K562 (cell line): Measurements from ENCODE around the gene ZNF791. TPM values are rescaled to one million over a fixed set of nuclear protein-coding genes. Genes with fewer than 3 reads are reported as not detected.

Experiments
- GATA2 ChIP-seq: sonication (generic); formaldehyde crosslinking; IDR thresholded peaks from 2 replicates; pipeline ENCODE4 v1.4.0; 2020; ENCODE audit warnings: mild to moderate bottlenecking, missing genetic modification reagents
- MCM2 ChIP-seq: fragments of 450-650 bp; IDR thresholded peaks from 2 replicates; pipeline ENCODE4 v1.6.1; 2017; ENCODE audit warnings: low read depth, mild to moderate bottlenecking
- POU5F1 ChIP-seq: fragments of 150-350 bp; IDR thresholded peaks from 2 replicates; pipeline ENCODE4 v1.6.1; 2014; ENCODE audit warnings: borderline replicate concordance, low read length, low read depth, mild to moderate bottlenecking; ENCODE audit not compliant: partially characterized antibody
- RAD51 ChIP-seq: fragments of 450-650 bp; IDR thresholded peaks from 2 replicates; pipeline ENCODE4 v1.7.1; 2016; ENCODE audit warnings: low read depth, mild to moderate bottlenecking, borderline replicate concordance
- RUNX1 ChIP-seq: sonication (generic); IDR thresholded peaks from 2 replicates; pipeline ENCODE4 v1.6.1; 2016; ENCODE audit warnings: antibody characterized with exemption, low read depth
- SMARCA5 ChIP-seq: fragments of 450-650 bp; IDR thresholded peaks from 2 replicates; pipeline ENCODE4 v1.6.1; 2016
- TAF7 ChIP-seq: fragments of 450-650 bp; IDR thresholded peaks from 2 replicates; pipeline ENCODE4 v1.6.1; 2016; ENCODE audit warnings: missing genetic modification characterization, missing compliant biosample characterization
- YY1 ChIP-seq, 3 experiments: IDR thresholded peaks; 2 replicates each; pipeline ENCODE4 v1.6.1; 2011; ENCODE audit warnings: low read length in 2 of 3, mild to moderate bottlenecking in 2 of 3, moderate library complexity in 2 of 3, borderline replicate concordance in 1 of 3, control low read depth in 1 of 3, low read depth in 1 of 3; ENCODE audit not compliant: insufficient read depth in 3 of 3, insufficient replicate concordance in 2 of 3, control insufficient read depth in 1 of 3, insufficient read length in 1 of 3; ENCODE audit errors: extremely low read depth in 1 of 3
- ZNF583 ChIP-seq: fragments of 250-450 bp; sonication (Bioruptor Pico); IDR thresholded peaks from 2 replicates; pipeline ENCODE4 v1.4.0; 2020
- ZNF696 ChIP-seq: fragments of 250-450 bp; sonication (Bioruptor Pico); conservative IDR thresholded peaks from 2 replicates; pipeline ENCODE4 v1.4.0; 2020; ENCODE audit warnings: mild to moderate bottlenecking, moderate library complexity
- ZNF764 ChIP-seq: fragments of 250-450 bp; sonication (Bioruptor Pico); IDR thresholded peaks from 2 replicates; pipeline ENCODE4 v1.4.0; 2020; ENCODE audit warnings: low read depth, mild to moderate bottlenecking, moderate library complexity
- polyA plus RNA-seq, 8 experiments: library from polyadenylated mRNA; depleted of rRNA in 4 of 8; stranded (reverse) in 5 of 8; unstranded in 3 of 8; fragments of >200 nt; fragmentation: Nextera tagmentation in 2 of 8; fragmentation: Illumina TruSeq in 1 of 8; extraction: Ambion mirVana in 2 of 8; extraction: Trizol in 1 of 8; gene quantifications; 2 replicates each; pipeline versions ENCODE4 v1.2.1 to v1.2.3, GENCODE V29; 2011 to 2014; ENCODE audit warnings: inconsistent platforms in 1 of 8, missing spikeins in 1 of 8
- total RNA-seq, 7 experiments: library from RNA; depleted of rRNA in 6 of 7; stranded (reverse); fragments of >200 nt in 6 of 7; fragmentation: Illumina TruSeq in 2 of 7; extraction: Trizol in 2 of 7; gene quantifications; 2 replicates each; pipeline versions ENCODE4 v1.2.1 to v1.2.3, GENCODE V29; 2011 to 2021; ENCODE audit warnings: low replicate concordance in 1 of 7
- TF ChIP-seq, protein P1 (sequence below): fragments of 250-450 bp; sonication (Bioruptor Pico); IDR thresholded peaks from 2 replicates; pipeline ENCODE4 v1.5.0; 2021; ENCODE audit warnings: mild to moderate bottlenecking, moderate library complexity
- TF ChIP-seq, protein P2 (sequence below): fragments of 250-450 bp; sonication (Bioruptor Pico); IDR thresholded peaks from 2 replicates; pipeline ENCODE4 v1.9.0; 2021; ENCODE audit warnings: mild to moderate bottlenecking, inconsistent platforms
- TF ChIP-seq, protein P3 (sequence below): fragments of 450-650 bp; IDR thresholded peaks from 2 replicates; pipeline ENCODE4 v1.6.1; 2017; ENCODE audit warnings: antibody characterized with exemption
- TF ChIP-seq, protein P4 (sequence below), 2 experiments: fragments of 450-650 bp; IDR thresholded peaks; 2 replicates each; pipeline ENCODE4 v1.6.1; 2016

The ZNF791 gene
- total and polyA plus RNA-seq, 9 of the 15 experiments (the other 6 are each of a cell fraction or from before 2014, with no cell fraction given), result 7.8 to 22.7 (median 13.1) TPM

DNA sequence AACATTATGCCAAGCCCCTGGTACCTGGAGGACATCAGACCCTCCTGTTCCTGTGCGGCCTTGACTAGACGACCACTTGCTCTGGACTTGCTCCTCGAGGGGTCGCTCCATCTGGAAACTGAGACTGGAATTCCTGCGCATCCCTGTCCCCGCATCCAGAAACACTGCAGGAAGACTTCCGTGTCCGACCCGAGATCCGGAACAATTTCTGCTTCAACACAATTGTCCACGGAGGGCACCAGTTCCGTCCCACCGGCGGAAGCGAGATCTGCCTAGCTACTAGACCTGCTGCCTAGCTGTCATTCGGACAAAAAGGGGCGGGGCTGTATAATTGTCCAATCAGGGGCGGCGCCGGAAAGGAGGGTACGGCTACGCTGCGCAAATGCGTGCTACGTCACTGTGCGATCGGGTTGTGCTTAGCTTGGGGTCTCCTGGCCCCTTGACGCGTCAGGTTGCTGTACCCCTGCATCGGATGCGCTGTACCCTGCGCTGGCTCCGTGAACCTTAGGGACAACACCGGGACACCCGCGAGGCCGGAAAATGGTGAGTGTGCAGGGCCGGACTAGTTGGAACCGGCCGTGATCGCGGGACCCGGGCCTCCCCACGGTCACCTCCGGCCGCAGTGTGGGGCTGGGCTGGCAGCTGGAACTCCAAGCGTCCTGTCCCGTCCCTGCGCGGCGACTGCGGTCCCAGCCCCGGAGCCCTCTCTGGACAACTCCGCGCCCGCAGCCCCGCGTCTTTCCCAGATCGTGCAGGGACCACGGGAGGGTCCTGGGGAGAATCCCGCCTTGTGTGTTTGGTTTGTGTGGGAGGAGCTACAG, at the start of gene ZNF791, which contains the start of gene ZNF490 (continued):
- TF ChIP-seq, protein P1, sequence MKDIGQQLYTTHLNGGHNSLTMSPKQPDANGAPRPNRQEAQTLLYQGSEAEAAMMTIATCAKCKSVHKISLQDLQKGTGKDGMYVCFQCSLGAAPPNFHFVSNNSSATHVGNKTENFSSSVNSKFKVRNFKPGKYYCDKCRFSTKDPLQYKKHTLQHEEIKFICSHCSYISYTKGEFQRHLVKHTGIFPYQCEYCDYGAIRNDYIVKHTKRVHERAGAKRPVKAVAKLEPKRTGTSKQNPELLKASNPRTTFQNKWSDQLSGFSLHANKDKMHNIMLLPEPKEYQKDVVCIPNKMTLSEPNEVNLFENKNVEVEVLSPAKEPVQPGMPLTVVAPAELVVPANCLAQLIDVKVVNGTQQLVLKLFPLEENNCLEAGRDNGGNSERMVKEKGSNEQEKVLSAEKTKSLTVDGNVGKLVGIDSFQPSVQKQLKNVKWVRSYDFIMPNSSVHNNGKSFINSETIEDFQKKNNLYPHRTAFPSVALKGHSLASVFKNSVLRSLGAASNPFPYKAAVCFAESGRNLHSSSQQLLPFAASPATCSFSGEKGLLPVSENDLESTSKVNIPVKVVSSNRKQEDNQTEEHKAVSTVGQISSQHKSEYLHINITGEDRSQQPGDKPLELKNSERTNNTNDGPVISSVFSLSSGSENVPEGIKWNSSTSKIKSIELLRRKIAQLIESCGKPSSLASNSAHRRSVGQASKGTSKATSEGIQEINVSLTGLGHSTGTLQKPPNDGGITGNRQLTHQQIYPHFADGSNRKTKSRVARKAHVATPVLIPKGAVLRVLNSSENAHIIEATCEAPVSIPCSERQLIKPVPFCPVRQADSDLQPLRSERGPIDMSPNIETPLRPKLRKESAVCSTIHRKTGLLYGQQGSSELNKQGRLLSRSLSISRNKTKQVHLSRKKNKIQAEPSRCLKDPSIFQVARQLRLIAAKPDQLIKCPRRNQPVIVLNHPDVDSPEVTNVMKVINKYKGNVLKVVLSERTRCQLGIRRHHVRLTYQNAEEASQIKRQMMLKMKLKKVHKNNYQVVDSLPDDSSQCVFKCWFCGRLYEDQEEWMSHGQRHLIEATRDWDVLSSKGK (CRISPR knock-in tag), result no peak
- TF ChIP-seq YY1 (IDR thresholded peaks at IDR 0.05; ENCODE audit: borderline replicate concordance in 1 of 3, control insufficient read depth in 1 of 3, extremely low read depth in 1 of 3, insufficient read depth in 3 of 3, insufficient read length in 1 of 3, insufficient replicate concordance in 2 of 3, low read depth in 1 of 3, low read length in 2 of 3) (peak in 1 of 3 experiments; percentile 50), GATA2 (no peak), TAF7 (tag) (peak; percentile 94), ZNF696 (CRISPR knock-in tag) (no peak), MCM2 (no peak), ZNF764 (CRISPR knock-in tag) (no peak), SMARCA5 (no peak), POU5F1 (no peak), ZNF583 (CRISPR knock-in tag) (peak; percentile 17; the same call in 1 of the 2 replicates), RUNX1 (no peak), RAD51 (no peak)
- TF ChIP-seq, protein P2, sequence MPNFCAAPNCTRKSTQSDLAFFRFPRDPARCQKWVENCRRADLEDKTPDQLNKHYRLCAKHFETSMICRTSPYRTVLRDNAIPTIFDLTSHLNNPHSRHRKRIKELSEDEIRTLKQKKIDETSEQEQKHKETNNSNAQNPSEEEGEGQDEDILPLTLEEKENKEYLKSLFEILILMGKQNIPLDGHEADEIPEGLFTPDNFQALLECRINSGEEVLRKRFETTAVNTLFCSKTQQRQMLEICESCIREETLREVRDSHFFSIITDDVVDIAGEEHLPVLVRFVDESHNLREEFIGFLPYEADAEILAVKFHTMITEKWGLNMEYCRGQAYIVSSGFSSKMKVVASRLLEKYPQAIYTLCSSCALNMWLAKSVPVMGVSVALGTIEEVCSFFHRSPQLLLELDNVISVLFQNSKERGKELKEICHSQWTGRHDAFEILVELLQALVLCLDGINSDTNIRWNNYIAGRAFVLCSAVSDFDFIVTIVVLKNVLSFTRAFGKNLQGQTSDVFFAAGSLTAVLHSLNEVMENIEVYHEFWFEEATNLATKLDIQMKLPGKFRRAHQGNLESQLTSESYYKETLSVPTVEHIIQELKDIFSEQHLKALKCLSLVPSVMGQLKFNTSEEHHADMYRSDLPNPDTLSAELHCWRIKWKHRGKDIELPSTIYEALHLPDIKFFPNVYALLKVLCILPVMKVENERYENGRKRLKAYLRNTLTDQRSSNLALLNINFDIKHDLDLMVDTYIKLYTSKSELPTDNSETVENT (CRISPR knock-in tag), result peak; percentile 27; the same call in 1 of the 2 replicates
- TF ChIP-seq, protein P3, sequence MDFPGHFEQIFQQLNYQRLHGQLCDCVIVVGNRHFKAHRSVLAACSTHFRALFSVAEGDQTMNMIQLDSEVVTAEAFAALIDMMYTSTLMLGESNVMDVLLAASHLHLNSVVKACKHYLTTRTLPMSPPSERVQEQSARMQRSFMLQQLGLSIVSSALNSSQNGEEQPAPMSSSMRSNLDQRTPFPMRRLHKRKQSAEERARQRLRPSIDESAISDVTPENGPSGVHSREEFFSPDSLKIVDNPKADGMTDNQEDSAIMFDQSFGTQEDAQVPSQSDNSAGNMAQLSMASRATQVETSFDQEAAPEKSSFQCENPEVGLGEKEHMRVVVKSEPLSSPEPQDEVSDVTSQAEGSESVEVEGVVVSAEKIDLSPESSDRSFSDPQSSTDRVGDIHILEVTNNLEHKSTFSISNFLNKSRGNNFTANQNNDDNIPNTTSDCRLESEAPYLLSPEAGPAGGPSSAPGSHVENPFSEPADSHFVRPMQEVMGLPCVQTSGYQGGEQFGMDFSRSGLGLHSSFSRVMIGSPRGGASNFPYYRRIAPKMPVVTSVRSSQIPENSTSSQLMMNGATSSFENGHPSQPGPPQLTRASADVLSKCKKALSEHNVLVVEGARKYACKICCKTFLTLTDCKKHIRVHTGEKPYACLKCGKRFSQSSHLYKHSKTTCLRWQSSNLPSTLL, result no peak
- TF ChIP-seq, protein P4, sequence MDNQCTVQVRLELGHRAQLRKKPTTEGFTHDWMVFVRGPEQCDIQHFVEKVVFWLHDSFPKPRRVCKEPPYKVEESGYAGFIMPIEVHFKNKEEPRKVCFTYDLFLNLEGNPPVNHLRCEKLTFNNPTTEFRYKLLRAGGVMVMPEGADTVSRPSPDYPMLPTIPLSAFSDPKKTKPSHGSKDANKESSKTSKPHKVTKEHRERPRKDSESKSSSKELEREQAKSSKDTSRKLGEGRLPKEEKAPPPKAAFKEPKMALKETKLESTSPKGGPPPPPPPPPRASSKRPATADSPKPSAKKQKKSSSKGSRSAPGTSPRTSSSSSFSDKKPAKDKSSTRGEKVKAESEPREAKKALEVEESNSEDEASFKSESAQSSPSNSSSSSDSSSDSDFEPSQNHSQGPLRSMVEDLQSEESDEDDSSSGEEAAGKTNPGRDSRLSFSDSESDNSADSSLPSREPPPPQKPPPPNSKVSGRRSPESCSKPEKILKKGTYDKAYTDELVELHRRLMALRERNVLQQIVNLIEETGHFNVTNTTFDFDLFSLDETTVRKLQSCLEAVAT (IDR thresholded peaks at IDR 0.05), result peak in 1 of 2 experiments; percentile 14; a peak in 1 of 4 replicates
